ENCODE measurements around the gene VRK3. TPM values are rescaled to one million over a fixed set of nuclear protein-coding genes. Genes with fewer than 3 reads are reported as not detected.
"Not testable (repeated sequence)": the region's sequence is repeated elsewhere in the genome, so short reads cannot be mapped to it uniquely, and the experiment has no call there.

The VRK3 gene, protein sequence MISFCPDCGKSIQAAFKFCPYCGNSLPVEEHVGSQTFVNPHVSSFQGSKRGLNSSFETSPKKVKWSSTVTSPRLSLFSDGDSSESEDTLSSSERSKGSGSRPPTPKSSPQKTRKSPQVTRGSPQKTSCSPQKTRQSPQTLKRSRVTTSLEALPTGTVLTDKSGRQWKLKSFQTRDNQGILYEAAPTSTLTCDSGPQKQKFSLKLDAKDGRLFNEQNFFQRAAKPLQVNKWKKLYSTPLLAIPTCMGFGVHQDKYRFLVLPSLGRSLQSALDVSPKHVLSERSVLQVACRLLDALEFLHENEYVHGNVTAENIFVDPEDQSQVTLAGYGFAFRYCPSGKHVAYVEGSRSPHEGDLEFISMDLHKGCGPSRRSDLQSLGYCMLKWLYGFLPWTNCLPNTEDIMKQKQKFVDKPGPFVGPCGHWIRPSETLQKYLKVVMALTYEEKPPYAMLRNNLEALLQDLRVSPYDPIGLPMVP
- total RNA-seq: 22.9 TPM
- long read RNA-seq, transcript VRK3-217 (15 exons, 2,126 nt): major isoform, 7 of 16 reads
- long read RNA-seq, partial matches to known transcripts: 4 of 16 reads
- long read RNA-seq, other reads (novel, unspliced or antisense): 4 of 16 reads

DNA sequence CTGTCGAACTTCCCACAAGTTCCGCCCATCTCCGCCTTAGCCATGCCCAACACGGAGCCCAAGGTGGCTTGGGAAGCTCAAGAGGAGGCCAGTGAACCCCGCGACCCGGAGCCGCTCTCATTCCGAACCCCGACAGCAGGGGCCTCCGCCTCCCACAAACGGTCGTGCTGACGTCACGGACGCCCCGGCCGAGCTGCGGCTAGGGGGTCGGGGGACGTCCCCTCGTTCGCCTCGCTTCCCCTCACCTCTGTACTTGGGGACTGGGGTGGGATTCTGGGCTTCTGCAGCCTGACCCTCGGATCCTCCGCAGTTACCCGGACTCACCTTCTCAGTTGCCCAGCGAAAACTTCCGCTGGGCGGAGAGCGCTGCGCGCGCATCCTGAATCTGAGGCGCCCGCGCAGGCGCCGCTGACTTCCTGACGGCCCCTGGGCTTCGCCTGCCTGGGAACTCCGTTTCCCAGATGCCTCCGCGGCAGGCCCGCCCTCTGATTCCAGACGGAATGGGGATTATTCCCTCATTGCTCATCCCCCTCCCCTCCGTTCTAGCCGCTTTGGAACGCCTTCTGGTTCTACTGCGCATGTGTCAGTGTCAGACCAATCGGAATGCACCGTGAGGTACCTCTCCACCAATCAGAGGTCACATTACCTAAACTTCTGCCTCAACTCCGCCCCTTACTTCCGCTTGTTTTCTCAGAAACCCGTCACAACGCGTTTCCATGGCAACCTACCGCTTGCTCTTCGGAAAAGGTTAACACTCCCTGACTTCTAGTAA lies at the start of gene VRK3:
TSS of gene VRK3 (minus strand) at position 351 of the 772 bp plus-strand sequence. CDS start 9,210 bp downstream, outside the sequence.
- intact Hi-C loops (cut with DNase I): no loop called here
- ATAC-seq (peak; percentile 98), DNase-seq (ENCODE audit: missing footprints) (peak; percentile 100)

- DNase-seq (ENCODE audit: missing footprints); intact Hi-C loops (cut with DNase I); ATAC-seq: not testable (repeated sequence)
Measured at GRCh38 chr19:50068382-50068781, 43.2 kb upstream of the VRK3 start.

DNA sequence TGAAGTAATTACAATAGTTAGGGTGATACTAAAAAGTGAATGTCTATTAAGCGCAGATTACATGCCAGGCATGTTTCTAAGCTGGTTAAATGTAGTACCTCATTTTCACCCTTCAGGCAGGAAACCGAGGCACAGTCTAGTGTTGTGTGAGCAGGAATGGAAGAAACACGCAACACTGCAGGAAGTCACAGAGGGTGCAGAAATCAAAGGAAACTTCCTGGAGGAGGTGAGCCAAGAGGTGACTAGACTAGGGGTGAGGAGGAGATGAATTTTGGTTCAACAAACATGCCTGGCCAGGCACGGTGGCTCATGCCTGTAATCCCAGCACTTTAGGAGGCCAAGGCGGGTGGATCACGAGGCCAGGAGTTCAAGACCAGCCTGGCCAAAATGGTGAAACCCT lies 42.4 kb upstream of the VRK3 start:
- intact Hi-C loops (cut with DNase I): no loop called here
- ATAC-seq (no peak), DNase-seq (ENCODE audit: missing footprints) (no peak)

DNA sequence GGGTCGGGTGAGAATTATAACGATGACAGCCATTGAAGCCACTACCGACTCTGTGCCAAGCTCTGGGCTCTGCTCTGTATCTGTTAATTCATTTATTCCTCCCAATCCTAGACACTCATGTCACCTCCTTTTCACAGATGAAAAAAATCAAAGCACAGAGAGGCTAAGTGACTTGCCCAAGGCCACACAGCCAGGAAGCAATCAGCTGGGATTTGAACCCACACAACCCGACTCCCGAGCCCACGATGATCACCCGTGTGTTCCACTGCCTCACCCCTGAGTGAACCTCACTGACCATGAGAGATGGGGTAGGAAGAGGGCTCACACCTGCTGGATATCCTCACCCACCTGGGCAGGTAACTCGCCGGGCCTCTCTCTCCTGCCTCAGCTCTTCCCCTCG lies 40.8 kb upstream of the VRK3 start:
- intact Hi-C loops (cut with DNase I): no loop called here
- no peak for ATAC-seq

GRCh38 chr19:50061650-50062049 lies 36.5 kb upstream of the VRK3 start:
- intact Hi-C loops (cut with DNase I): no loop called here
- no peak for DNase-seq (ENCODE audit: missing footprints)
- ATAC-seq: no peak

More for the DNA sequence above, 40.8 kb upstream of the VRK3 start:
- DNase-seq (ENCODE audit: missing footprints): no peak

DNA sequence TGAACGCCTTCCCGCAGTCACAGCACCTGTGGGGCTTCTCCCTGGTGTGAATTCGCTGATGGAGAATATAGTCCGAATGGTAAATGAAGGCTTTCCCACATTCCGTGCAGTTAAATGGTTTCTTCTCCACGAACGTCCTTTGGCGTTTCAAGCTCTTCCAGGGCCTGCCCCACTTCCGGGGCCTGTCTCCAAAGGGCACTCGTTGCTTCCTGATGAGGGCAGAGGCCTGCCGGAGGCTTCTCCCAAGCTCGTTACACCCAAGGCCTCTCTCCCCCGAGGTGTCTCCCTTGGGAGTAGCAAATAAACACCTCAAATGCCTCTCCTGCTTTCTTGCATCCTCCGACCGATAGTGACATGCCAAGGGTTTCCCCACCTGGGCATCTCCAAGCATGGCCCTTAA lies 34.9 kb upstream of the VRK3 start:
- DNase-seq (ENCODE audit: missing footprints): no peak
- no peak for ATAC-seq
- intact Hi-C loops (cut with DNase I): no loop called here

DNA sequence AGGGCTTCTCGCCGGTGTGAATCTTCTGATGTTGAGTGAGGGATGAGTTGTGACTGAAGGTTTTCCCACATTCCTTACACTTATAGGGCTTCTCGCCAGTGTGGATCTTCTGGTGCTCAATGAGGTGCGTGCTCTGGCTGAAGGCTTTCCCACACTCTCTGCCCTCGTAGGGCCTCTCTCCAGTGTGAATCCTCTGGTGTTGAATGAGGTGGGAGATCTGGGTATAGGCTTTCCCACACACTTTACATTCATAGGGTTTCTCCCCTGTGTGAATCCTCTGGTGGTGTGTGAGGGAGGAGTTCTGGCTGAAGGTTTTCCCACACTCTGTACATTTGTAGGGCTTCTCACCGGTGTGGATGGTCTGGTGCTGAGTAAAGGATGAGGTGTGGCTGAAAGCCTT lies 33.9 kb upstream of the VRK3 start:
- intact Hi-C loops (cut with DNase I): no loop called here
- DNase-seq (ENCODE audit: missing footprints): no peak
- ATAC-seq: no peak

DNA sequence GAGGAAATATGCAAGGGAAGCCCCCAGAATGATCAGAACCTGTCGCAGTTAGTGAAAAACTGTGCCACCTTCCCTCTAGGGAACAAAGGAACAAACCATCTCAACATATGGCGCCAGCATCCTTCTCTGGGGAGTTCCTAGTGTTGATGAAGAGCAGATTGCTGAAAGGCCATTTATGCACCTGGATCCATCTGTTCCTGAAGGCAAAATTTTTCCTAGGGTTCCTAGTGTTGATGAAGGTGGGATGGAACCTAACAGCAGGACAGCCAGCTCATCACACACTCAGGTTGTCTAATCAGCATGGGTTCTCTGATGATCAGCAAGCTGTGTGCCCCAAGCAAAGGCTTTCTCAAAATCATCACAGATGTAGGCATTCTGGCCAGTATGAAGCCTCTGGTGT lies 33.3 kb upstream of the VRK3 start:
- ATAC-seq: no peak
- no peak for DNase-seq (ENCODE audit: missing footprints)
- intact Hi-C loops (cut with DNase I): no loop called here

DNA sequence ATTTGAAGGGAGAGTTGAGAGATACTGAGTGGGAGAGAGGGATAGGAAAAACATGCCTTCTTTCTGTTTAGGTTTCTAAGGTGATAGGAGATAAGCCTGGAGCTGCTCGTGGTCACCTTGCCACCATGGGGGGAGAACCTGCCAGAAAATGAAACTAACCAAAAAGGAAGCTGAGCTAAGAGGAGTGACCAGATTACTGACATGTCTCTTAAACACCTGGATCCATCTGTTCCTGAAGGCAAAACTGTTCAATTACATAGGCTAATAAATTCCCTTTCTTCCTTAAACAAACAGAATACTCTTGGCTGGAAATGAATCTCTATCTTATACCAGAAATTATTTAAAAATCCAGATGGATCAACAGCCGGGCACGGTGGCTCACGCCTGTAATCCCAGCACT lies 27.9 kb upstream of the VRK3 start:
- ATAC-seq (no peak), DNase-seq (ENCODE audit: missing footprints) (no peak)
- intact Hi-C loops (cut with DNase I): no loop called here

GRCh38 chr19:50051964-50052363 lies 26.8 kb upstream of the VRK3 start:
- intact Hi-C loops (cut with DNase I): no loop called here
- DNase-seq (ENCODE audit: missing footprints): no peak
- no peak for ATAC-seq

GRCh38 chr19:50051228-50051895 lies 26.2 kb upstream of the VRK3 start:
- ATAC-seq; DNase-seq (ENCODE audit: missing footprints); intact Hi-C loops (cut with DNase I): not testable (repeated sequence)

- intact Hi-C loops (cut with DNase I): no loop called here
- ATAC-seq: peak; percentile 93
- DNase-seq (ENCODE audit: missing footprints): peak; percentile 93
Measured at GRCh38 chr19:50050406-50051227, 25.4 kb upstream of the VRK3 start.

GRCh38 chr19:50047671-50048070 lies 22.5 kb upstream of the VRK3 start:
- ATAC-seq (no peak), DNase-seq (ENCODE audit: missing footprints) (no peak)
- intact Hi-C loops (cut with DNase I): no loop called here

- intact Hi-C loops (cut with DNase I): no loop called here
- DNase-seq (ENCODE audit: missing footprints) (no peak), ATAC-seq (no peak)
Measured at GRCh38 chr19:50046649-50047503, 21.7 kb upstream of the VRK3 start.

GRCh38 chr19:50044922-50045321 lies 19.8 kb upstream of the VRK3 start:
- intact Hi-C loops (cut with DNase I): no loop called here
- DNase-seq (ENCODE audit: missing footprints) (no peak), ATAC-seq (no peak)

GRCh38 chr19:50043967-50044366 lies 18.8 kb upstream of the VRK3 start:
- intact Hi-C loops (cut with DNase I): no loop called here
- no peak for ATAC-seq
- DNase-seq (ENCODE audit: missing footprints): no peak

GRCh38 chr19:50042363-50043024 lies 17.3 kb upstream of the VRK3 start:
- DNase-seq (ENCODE audit: missing footprints) (no peak), ATAC-seq (no peak)
- intact Hi-C loops (cut with DNase I): no loop called here

Measured in Right ventricle myocardium inferior (tissue), 1 donor.